ENCODE data around the gene GHITM.

- no peak for TF ChIP-seq CTCF (IDR thresholded peaks at IDR 0.05)
- TF ChIP-seq POLR2A (IDR thresholded peaks at IDR 0.05): no peak
These were observed 25.1 kb downstream of the GHITM start for GRCh38 chr10:84164442-84164841.
